GM21576 (cell line): ENCODE results near the gene DNAH12.

ENCODE experiments used
- ATAC-seq: cut with Tn5 transposase; IDR thresholded peaks from one replicate; pipeline ENCODE4 v1.9.1; 2021; ENCODE audit warnings: mild to moderate bottlenecking, moderate library complexity; ENCODE audit not compliant: unreplicated experiment

Gene DNAH12

DNA sequence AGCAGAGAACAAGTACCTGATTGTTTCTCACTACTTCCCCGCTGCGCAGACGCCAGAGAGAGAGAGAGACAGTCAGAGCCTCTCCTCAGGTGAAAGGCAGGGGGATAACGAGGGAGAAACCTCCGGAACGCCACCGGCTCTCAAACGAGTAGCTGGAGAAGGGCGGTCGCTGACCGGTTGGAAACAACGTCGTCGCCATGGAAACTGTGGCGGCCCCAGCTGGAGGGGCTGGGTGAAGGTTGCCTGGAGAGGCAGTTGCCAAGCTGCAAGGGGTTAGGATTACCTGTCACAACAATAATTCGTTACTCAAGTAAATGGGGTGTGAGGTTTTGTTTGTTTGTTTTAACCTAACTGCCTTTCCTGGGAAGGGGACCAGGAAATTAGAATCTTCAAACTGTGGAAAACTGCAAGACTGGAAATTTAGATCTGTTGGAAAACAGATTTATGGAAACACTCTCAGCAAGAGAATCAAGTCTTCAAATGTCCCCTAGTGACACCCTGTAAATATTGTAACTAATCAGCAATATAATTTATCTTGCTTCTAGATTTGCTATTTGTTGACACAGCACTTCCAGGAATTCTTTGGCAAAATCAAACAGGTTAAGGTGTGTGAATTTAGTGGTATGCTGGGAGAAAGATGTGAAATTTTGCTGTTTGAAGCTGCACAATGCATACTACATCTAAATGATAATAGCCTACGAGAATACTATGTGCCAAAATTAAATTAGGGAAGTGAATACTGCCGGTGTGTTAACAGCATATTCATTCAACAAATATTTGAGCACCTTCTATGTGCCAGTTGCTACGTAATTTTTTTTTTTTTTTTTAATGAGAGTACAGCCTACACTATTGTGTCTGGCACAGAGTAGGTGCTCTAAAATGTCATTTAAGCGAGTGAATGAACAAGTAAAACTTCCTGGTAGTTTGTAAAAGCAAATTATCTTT, at the start of gene DNAH12:
Gene DNAH12 (minus strand): TSS at position 164 of the 945 bp plus-strand sequence. CDS start 1,474 bp downstream, outside the sequence.
- no peak for ATAC-seq

GRCh38 chr3:57592306-57592705, 48.2 kb upstream of the DNAH12 start:
- ATAC-seq, result no peak

DNA sequence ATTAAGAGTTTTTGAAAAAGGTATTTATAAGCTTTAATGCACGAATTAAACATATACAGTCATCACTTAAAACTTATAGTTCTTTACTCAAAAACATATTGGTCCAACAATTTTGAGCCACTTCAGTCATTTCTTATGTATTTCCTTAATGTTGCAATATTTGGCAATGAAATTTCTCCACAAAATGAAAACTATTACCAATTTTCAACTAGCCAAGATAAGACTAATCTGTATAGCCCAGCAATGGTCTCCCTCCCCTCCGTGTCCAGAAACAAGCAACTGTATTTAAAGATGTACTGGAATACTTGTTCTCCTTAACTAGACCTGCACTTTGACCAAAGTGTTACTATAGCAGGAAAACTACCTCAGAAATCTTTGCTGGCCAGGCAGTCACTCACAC, 43.8 kb upstream of the DNAH12 start:
- no peak for ATAC-seq

DNA sequence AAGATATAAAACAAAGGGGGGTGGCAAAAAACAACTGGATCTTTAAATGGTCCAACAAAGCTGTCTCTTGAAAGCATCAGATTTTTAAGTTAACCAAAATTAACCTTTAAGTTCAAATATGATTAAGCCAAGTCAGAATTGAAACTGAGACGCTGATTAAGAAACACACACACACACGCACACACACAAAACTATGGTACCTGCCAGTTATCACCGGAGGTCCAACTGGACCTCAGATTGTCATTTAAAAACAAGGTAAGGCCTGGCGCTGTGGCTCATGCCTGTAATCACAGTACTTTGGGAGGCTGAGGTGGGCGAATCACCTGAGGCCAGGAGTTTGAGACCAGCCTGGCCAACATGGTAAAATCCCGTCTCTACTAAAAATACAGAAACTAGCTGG, 42.6 kb upstream of the DNAH12 start:
- ATAC-seq, result no peak

- no peak for ATAC-seq
Observed at GRCh38 chr3:57583544-57583943, 39.4 kb upstream of the DNAH12 start.

GRCh38 chr3:57582474-57583168, 38.5 kb upstream of the DNAH12 start:
- no peak for ATAC-seq

- ATAC-seq, result no peak
Observed at GRCh38 chr3:57577801-57578200, 33.7 kb upstream of the DNAH12 start.

DNA sequence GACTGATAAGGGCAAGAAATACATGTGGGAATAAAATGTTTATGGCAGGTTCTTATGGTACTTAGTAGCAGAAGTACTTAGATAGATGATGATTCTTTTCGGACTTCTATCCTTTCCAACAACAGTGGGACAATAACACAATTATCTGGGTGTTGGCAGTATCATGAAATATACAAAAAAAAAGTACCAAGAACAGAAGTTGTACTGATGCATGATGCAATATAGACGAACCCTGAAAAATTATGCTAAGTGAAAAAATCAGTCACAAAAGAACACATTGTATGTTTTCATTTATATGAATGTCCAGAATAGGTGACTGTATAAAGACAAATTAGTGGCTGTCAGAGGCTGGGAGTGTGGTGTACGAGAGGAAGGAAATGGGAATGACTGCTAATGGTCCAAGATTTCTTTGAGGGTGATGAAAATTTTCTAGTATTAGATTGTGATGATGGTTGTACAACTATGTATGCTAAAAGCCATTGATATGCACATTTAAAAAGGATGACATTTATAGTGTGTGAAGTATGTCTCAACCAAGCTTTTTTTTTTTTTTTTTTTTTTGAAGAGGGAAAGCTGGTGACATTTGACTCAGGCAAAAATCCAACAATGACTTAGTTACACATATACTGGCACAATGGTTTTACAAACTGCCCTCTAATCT, 32.0 kb upstream of the DNAH12 start:
- no peak for ATAC-seq

DNA sequence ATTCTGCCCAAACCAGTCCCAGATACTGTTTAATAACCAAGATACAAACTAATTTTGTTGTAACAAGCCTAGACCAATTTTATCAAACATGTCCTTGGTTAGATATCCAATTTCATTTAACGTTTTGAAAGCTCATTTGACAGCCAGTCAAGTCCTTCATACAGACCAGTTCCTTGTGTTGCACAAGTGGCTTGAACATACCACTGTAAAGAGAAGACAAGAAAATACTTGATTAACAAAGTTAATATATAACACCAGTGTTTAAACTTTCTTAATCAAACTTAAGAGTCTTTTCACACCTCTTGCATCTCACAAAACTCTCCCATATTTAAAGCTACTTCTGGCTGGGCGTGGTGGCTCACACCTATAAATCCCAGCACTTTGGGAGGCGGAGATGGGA, 28.0 kb upstream of the DNAH12 start:
- ATAC-seq, result no peak

GRCh38 chr3:57570878-57571277, 26.7 kb upstream of the DNAH12 start:
- ATAC-seq, result no peak

GRCh38 chr3:57569859-57570450, 25.8 kb upstream of the DNAH12 start:
- no peak for ATAC-seq

DNA sequence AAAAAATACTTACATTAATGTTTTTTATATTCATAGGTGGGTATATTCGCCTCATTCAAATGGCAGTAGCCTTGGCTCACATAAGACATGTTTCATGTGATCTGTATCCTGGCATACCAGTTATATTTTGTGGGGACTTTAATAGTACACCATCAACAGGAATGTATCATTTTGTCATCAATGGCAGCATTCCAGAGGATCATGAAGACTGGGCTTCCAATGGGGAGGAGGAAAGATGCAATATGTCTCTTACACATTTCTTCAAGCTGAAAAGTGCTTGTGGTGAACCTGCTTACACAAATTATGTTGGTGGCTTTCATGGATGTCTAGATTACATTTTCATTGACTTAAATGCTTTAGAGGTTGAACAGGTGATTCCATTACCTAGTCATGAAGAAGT, 15.4 kb upstream of the DNAH12 start:
- ATAC-seq, result no peak

- ATAC-seq, result peak; percentile 16
Observed at GRCh38 chr3:57557085-57557537, 13.0 kb upstream of the DNAH12 start.

DNA sequence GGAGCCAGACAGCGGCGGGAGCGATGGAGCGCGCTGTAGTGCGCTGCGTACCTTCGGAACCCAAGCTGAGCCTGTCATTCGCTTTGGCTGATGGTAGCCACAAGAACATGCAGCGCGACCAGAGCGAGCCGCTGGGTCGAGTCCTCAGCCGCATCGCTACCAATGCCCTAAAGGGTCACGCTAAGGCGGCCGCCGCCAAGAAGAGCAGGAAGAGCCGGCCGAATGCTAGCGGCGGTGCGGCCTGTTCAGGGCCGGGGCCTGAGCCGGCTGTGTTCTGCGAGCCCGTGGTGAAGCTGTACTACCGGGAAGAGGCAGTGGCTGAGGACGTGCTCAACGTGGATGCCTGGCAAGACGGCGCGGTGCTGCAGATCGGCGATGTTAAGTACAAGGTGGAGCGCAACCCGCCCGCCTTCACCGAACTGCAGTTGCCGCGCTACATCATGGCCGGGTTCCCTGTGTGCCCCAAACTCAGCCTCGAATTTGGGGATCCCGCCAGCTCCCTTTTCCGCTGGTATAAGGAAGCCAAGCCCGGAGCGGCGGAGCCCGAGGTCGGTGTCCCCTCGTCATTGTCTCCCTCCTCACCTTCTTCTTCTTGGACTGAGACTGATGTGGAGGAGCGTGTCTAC, 12.4 kb upstream of the DNAH12 start:
- ATAC-seq, result peak; percentile 30

GRCh38 chr3:57555738-57556458, 11.8 kb upstream of the DNAH12 start, which contains the start of gene PDE12:
Gene PDE12, plus strand, starts transcription at chr3:57556274. Its CDS starts 106 bp downstream, at chr3:57556380.
- ATAC-seq, result peak; percentile 74

DNA sequence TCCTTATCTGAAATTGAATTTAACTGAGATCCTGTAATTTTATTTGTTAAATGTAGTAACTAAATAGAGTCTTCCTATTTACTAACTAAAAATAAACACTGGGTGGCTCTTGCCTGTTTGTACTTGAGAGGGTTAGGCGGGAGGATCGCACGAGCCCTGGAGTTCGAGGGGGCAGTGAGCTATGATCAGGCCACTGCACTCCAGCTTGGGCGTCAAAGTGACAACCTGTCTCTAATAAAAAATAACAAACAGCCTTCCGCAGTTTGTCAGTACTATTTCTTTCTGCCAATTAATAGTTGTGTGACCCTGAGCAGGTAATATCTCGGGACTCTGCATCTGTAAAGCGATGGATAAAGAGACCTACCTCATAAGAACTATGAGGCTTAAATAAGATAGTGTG, 11.2 kb upstream of the DNAH12 start:
- ATAC-seq, result no peak

DNA sequence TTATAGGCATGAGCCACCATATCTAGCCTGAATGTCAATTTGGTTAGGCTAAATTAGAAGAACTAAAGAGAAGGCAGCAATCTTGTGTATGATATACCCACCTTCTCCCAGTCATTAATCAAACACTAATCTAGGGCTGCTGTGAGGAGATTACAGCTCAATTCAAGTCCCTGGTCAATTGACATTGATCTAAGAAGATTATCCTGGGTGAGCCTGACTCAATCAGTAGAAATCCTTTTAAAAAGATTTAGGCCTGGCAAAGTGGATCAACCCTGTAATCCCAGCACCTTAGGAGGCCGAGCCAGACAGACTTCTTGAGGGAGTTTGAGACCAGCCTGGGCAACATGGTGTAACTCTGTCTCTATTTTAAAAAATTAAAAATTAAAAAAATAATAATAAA, 2.5 kb upstream of the DNAH12 start:
- no peak for ATAC-seq

- no peak for ATAC-seq
Observed at GRCh38 chr3:57545636-57546268, 1.6 kb upstream of the DNAH12 start.

GRCh38 chr3:57538465-57538864, 5.7 kb downstream of the DNAH12 start:
- ATAC-seq, result no peak
